ENCODE data around the gene CTNNB1.

The CTNNB1 gene

DNA sequence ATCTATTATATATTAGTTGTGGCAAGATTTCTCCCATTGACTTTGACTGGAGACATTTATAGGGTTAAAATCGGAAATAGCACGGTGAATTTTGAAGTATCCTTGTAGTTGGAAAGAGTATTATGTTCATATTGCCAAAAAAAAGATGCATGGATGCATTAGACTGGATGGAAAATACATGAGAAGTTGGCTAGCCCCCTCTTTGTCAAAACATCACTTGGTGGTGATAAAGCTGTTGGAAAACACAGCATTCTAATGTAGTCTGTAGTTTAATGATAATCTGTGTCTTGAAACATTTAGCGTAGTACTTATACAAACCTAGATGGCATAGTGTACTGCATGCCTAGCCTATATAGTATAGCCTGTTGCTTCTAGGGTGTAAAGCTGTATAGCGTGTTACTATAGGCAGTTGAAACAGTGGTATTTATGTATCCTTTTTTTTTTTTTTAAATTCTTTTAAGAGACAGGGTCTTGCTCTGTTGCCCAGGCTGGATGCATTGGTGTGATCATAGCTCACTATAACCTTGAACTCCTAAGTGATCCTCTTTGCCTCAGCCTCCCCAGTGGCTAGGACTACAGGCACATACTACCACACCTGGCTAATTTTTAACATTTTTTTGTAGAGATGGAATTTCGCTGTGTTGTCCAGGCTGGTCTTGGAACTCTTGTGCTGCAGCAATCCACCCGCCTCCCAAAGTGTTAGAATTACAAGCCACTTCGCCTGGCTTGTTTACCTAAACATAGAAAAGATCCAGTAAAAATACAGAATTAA, 21.8 kb downstream of the CTNNB1 start:
- ATAC-seq: no peak

GRCh38 chr3:41222012-41222411, 22.7 kb downstream of the CTNNB1 start:
- ATAC-seq: no peak

DNA sequence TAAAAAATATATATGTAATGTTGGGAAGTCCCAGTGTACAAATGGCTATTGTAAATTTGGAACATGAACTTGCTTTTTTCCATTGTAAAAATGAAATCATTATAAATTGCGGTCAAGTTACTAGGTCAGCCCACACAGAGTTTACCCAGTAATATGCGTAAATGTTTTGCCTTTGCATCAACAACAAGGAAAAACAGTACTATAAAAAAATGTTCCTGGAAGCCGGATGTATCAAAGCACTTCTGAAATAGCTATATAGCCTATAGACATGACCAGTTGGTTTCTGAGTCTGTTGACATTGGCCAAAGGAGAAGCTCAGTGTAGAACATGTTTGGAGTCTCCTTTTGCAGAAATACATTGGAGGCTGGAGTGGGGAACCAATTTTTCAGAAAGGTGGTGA, 23.2 kb downstream of the CTNNB1 start:
- no peak for ATAC-seq

GRCh38 chr3:41223078-41223477, 23.8 kb downstream of the CTNNB1 start:
- no peak for ATAC-seq

GRCh38 chr3:41223691-41224090, 24.4 kb downstream of the CTNNB1 start:
- ATAC-seq: no peak

GRCh38 chr3:41224120-41224806, 25.0 kb downstream of the CTNNB1 start:
- no peak for ATAC-seq

- no peak for ATAC-seq
Observed at GRCh38 chr3:41234823-41235721, 35.8 kb downstream of the CTNNB1 start.

- no peak for ATAC-seq
Observed at GRCh38 chr3:41236228-41236627, 36.9 kb downstream of the CTNNB1 start.

GRCh38 chr3:41237907-41238306, 38.6 kb downstream of the CTNNB1 start:
- ATAC-seq: no peak

DNA sequence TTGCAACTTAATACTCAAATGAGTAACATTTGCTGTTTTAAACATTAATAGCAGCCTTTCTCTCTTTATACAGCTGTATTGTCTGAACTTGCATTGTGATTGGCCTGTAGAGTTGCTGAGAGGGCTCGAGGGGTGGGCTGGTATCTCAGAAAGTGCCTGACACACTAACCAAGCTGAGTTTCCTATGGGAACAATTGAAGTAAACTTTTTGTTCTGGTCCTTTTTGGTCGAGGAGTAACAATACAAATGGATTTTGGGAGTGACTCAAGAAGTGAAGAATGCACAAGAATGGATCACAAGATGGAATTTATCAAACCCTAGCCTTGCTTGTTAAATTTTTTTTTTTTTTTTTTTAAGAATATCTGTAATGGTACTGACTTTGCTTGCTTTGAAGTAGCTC, 40.3 kb downstream of the CTNNB1 start:
- ATAC-seq: no peak

DNA sequence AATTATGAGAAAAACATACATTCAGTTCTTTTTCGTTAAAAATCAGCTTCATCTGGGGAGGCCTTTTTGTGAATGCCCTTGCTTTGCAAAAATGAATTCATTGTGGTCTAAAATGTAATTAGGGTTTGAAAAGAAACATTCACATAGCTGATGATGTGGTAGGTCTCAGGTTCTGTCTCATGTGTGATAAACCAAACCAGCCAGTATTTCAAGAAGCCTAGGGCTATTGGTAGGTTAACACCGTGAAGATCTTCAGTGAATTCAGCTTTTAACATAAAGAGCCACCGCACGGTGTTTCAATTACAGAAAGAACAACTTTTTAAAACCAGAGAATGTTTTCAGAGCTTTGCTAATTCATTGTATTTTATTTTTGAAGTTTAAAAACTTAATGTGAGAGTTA, 41.9 kb downstream of the CTNNB1 start:
- ATAC-seq: no peak

GRCh38 chr3:41241800-41242571, 42.7 kb downstream of the CTNNB1 start:
- ATAC-seq: no peak

- no peak for ATAC-seq
Observed at GRCh38 chr3:41243183-41243582, 43.9 kb downstream of the CTNNB1 start.

- no peak for ATAC-seq
Observed at GRCh38 chr3:41244620-41245336, 45.5 kb downstream of the CTNNB1 start.

- ATAC-seq: no peak
Observed at GRCh38 chr3:41247055-41248004, 48.0 kb downstream of the CTNNB1 start.

DNA sequence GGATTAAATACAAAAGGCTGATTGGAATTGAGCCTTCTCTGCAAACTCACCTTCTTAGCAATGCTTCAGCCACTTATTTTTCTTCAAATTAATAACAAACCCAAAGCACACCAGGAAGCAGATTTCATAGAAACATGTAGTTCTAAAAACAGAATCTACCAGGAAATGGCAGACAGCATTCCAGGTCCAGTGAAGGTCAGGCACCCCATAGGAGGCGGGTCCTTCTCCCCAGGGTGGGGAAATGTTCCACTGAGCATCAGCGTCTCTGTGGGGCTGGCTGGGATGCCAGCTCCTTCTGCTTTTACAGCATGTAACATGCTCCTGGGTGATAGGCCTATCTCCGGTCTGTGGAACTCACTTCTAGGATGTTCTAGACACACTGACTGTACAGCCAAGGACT, 49.2 kb downstream of the CTNNB1 start:
- ATAC-seq: no peak

DNA sequence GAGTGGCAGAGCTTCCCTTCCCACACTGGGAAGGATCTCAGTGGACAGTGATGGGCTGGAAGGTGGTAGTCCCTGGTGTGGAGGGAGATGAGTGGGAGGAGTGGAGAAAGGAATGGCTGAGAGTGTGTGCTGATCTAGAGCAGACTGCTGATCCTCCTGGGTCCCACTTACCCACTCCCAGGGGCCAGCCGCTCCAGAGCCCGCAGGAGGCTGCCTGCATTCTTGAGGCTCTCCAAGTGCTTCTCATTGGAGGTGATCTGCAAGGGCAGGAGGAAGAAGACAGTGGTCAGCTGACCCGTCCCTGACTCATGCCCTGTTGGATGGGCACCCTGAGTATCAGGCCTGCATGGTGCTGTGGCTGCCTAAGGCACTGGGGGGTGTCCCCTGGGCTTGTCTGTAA, 50.0 kb downstream of the CTNNB1 start:
- no peak for ATAC-seq

DNA sequence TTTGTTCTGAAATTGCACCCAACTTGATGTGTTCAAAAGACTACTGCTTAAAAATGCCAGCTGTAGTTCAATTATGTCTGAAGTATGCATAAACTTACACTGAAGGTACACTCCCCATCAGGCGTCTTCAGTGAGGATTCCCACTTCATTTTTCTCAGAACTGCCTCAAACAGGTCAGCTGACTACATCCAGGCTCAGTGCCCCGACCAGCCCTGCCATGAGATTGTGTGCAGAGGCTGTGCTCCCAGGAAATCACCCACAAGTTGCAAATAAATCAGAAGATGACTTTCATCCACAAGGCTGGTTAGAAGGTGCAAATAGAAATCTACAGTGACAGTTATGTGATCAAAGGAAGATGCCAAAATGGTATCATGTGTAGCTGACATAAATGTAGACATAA, 51.5 kb downstream of the CTNNB1 start:
- no peak for ATAC-seq

DNA sequence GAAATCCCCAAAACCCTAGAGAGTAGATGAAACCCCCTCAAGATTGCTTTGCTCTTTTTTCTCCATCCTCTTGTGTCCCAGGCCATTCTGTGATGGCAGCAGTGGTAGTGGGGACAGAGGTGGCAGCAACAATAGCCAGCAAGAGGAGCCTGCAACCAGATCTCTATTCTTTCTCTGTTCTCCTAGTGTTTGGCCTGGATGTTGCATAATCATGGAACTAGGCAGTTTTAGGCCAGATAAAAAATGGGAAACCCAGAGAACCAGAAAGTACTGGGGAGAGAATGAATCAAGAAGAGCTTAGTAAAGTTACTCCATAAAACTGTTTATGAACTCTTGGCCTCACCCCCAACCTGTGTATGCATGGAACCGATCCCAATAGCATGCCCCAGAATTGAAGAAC, 52.3 kb downstream of the CTNNB1 start:
- ATAC-seq: no peak

DNA sequence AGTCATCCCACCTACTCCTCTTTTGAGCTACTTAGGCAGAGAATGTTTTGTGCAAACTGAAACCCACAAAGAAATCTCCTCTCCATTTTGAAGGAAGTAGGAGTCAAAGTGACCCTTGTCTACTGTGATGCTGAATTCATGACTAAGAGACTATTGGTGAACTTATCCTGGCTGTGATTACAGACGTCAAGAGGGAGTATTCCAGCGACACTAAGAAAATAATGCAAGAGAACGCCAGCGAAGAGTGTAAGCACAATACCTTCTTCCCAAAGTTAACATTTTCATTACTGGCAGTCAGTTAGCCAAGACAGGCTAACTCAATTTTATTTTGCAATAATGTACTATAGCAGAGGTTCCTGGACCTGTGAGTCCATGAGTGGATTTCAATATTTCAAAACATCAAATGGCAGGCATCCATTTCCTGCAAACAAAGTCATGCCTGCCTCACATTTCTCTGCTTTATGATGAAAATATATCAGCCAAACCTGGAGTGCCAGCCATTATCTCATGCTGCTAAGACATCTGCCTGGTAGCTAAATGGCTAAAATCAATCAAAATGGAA, 59.0 kb downstream of the CTNNB1 start:
- no peak for ATAC-seq
